Stomach (tissue), 9 donors: ENCODE data around the gene PNISR. TPM values are rescaled to one million over a fixed set of nuclear protein-coding genes. Genes with fewer than 3 reads are reported as not detected.

Experiments used
- DNase-seq, 2 donors: peaks; one replicate each; pipeline versions ENCODE4 v3.0.0 to v3.0.0-alpha.2; 2013 to 2019
- H3K27ac ChIP-seq, 5 donors: fragments of 200-600 bp in 4 of 5; sonication (generic) in 4 of 5; one replicate each; pipeline ENCODE4 v1.5.1; 2013 to 2019; ENCODE audit warnings: mild to moderate bottlenecking in 1 of 5, moderate library complexity in 1 of 5
- H3K27me3 ChIP-seq, 3 donors: fragments of 200-600 bp; sonication (generic); one replicate each; pipeline ENCODE4 v1.5.1; 2017 to 2019; ENCODE audit warnings: mixed run types in 1 of 3
- H3K36me3 ChIP-seq, 4 donors: fragments of 200-600 bp; sonication (generic); 1 replicate in 3 of 4; 2 replicates in 1 of 4; pipeline ENCODE4 v1.5.1; 2016 to 2019
- H3K4me1 ChIP-seq, 4 donors: fragments of 200-600 bp; sonication (generic); one replicate each; pipeline ENCODE4 v1.5.1; 2016 to 2019
- H3K4me3 ChIP-seq, 4 donors: fragments of 200-600 bp; sonication (generic) in 3 of 4; one replicate each; pipeline ENCODE4 v1.5.1; 2016 to 2019; ENCODE audit warnings: mild to moderate bottlenecking in 1 of 4
- H3K9me3 ChIP-seq, 4 donors: fragments of 200-600 bp; sonication (generic); one replicate each; pipeline ENCODE4 v1.5.1; 2016 to 2019
- CTCF ChIP-seq, 7 experiments: fragments of 450-650 bp in 4 of 7; fragments of 200-600 bp in 3 of 7; sonication (generic) in 3 of 7; IDR thresholded peaks; one replicate each; pipeline ENCODE4 v1.5.1; 2016 to 2019; ENCODE audit warnings: antibody characterized with exemption in 7 of 7, control low read depth in 2 of 7, mild to moderate bottlenecking in 1 of 7
- EP300 ChIP-seq: sonication (generic); formaldehyde crosslinking; IDR thresholded peaks from one replicate; pipeline ENCODE4 v1.6.1; 2017; ENCODE audit warnings: antibody characterized with exemption
- POLR2A ChIP-seq, 4 donors: fragments of 450-650 bp; IDR thresholded peaks; one replicate each; pipeline ENCODE4 v1.6.1; 2016; ENCODE audit warnings: antibody characterized with exemption in 4 of 4, control low read depth in 2 of 4, mild to moderate bottlenecking in 1 of 4, moderate library complexity in 1 of 4
- POLR2AphosphoS5 ChIP-seq, 3 donors: sonication (generic); formaldehyde crosslinking; IDR thresholded peaks; one replicate each; pipeline ENCODE4 v1.6.1; 2016; ENCODE audit warnings: antibody characterized with exemption in 3 of 3
- WGBS, 5 donors: extraction: QIAGEN DNeasy Blood & Tissue Kit in 3 of 5; methylation state at CpG; one replicate each; pipeline versions ENCODE4 v1.1.5 to v1.1.7; 2013 to 2018; 5-methylcytosine and 5-hydroxymethylcytosine counted together
- intact Hi-C: fragments of 100-400 bp; cut with DNase I; formaldehyde crosslinking; loops from one replicate; pipeline ENCODE4 v1.15.1; 2023; ENCODE audit warnings: low total_unique reads
- polyA plus RNA-seq, 3 donors: library from polyadenylated mRNA; stranded (reverse); fragments of 200-250 nt; gene quantifications; one replicate each; pipeline ENCODE4 v1.2.3, GENCODE V29; 2013
- total RNA-seq, 5 donors: library from RNA; depleted of rRNA; stranded (reverse); fragments of >200 nt; gene quantifications; one replicate each; pipeline versions ENCODE4 v1.1.0 to v1.2.3, GENCODE V29; 2014 to 2016
- donor health status: healthy with polysubstance abuse.
- donor health status: Bipolar disorder and iron deficiency.
- donor health status: healthy.

PNISR gene
- total and polyA plus RNA-seq, 8 donors = 16.9 to 320 (median 116) TPM

- WGBS, 5 donors = 88 to 96% (median 92%) methylated on average over 3 of the region's 3 CpGs
Measured at GRCh38 chr6:99384507-99384906, 40.6 kb downstream of the PNISR start.

GRCh38 chr6:99378636-99379035, 46.5 kb downstream of the PNISR start:
- Histone ChIP-seq H3K4me3 (no peak overlapping the region), H3K27me3 (no peaks in the 10 kb centered on the region), H3K4me1 (no peaks in the 10 kb centered on the region), H3K9me3 (no peaks in the 10 kb centered on the region), H3K36me3 (peaks cover 3 to 16% (median 13%) of the 10 kb centered on the region in 4 donors), H3K27ac (no peak overlapping the region)
- intact Hi-C loops = no loop called here
- no peak for TF ChIP-seq CTCF (IDR thresholded peaks at IDR 0.05)
- TF ChIP-seq POLR2A (IDR thresholded peaks at IDR 0.05) = no peak
- no peak for TF ChIP-seq EP300
- no peak for TF ChIP-seq POLR2AphosphoS5 (IDR thresholded peaks at IDR 0.05)
- DNase-seq = no peak

More at GRCh38 chr6:99384507-99384906, 40.6 kb downstream of the PNISR start:
- intact Hi-C loops = no loop called here
- no peak for TF ChIP-seq EP300
- no peak for TF ChIP-seq POLR2AphosphoS5 (IDR thresholded peaks at IDR 0.05)
- no peak for TF ChIP-seq POLR2A (IDR thresholded peaks at IDR 0.05)
- no peak for TF ChIP-seq CTCF (IDR thresholded peaks at IDR 0.05)
- H3K27me3 ChIP-seq = no peaks in the 10 kb centered on the region
- H3K4me3 ChIP-seq = no peak overlapping the region
- no peak for DNase-seq
- no peak overlapping the region for H3K27ac ChIP-seq
- H3K4me1 ChIP-seq = no peaks in the 10 kb centered on the region
- no peaks in the 10 kb centered on the region for H3K9me3 ChIP-seq
- peaks cover 0 to 8% (median 5%) of the 10 kb centered on the region in 4 donors for H3K36me3 ChIP-seq

GRCh38 chr6:99369533-99369932, 55.6 kb downstream of the PNISR start:
- DNase-seq = no peak
- no peaks in the 10 kb centered on the region for H3K27me3 ChIP-seq
- no peak overlapping the region for H3K27ac ChIP-seq
- TF ChIP-seq EP300 = no peak
- peaks cover 0 to 15% (median 3%) of the 10 kb centered on the region in 4 donors for H3K36me3 ChIP-seq
- H3K4me1 ChIP-seq = no peaks in the 10 kb centered on the region
- H3K4me3 ChIP-seq = no peak overlapping the region
- intact Hi-C loops = no loop called here
- H3K9me3 ChIP-seq = no peaks in the 10 kb centered on the region

DNA sequence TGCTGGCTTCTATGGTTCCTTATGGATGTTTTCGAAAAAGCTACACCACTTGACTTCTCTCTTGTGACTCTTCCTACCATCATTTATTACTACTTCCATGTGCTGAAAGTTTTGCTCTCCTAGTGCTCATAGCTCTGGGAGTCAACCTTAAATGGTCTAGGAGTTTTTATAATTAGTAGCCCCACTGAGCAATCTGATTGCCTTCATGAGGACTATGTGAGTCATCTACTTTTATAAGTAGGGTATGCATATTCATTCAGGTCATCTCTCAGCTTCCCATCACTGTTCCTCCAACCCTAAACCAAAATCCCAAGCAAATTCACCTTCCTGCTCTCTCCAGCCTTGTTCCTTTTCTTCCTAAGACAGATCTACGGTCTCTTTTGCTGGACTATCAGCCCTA, 58.3 kb downstream of the PNISR start:
- Histone ChIP-seq H3K4me3 (no peak overlapping the region), H3K9me3 (no peaks in the 10 kb centered on the region), H3K27ac (no peak overlapping the region), H3K36me3 (peaks cover 0 to 8% (median 3%) of the 10 kb centered on the region in 4 donors), H3K27me3 (no peaks in the 10 kb centered on the region), H3K4me1 (no peaks in the 10 kb centered on the region)
- TF ChIP-seq CTCF (IDR thresholded peaks at IDR 0.05) (no peak), EP300 (no peak), POLR2AphosphoS5 (IDR thresholded peaks at IDR 0.05) (no peak), POLR2A (IDR thresholded peaks at IDR 0.05) (no peak)
- 91 to 97% (median 95%) methylated on average over 2 of the region's 2 CpGs for WGBS, 5 donors
- intact Hi-C loops = no loop called here
- no peak for DNase-seq

DNA sequence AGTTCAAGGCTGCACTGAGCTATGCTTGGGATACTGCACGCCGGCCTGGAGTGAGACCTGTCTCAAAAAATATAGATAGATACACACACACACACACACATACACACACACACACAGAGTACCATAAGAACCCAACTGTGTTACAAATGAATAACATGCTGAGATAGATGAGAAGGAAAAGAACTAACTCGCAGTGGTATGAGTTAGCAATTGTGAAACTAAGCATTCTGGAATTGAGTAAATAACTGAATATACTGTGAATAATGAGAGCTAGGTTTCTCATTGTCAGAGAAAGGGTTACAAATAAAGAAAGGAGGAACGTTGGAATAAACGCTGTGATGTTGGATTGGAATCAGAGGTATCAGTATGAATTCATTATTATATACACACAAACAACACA, 61.1 kb downstream of the PNISR start:
- no peaks in the 10 kb centered on the region for H3K27me3 ChIP-seq
- H3K36me3 ChIP-seq = peaks cover 0 to 6% (median 2%) of the 10 kb centered on the region in 4 donors
- 69 to 78% (median 73%) methylated on average over 5 of the region's 5 CpGs for WGBS, 5 donors
- no peak overlapping the region for H3K27ac ChIP-seq
- H3K4me3 ChIP-seq = no peak overlapping the region
- no peak for DNase-seq
- no peaks in the 10 kb centered on the region for H3K4me1 ChIP-seq
- H3K9me3 ChIP-seq = no peaks in the 10 kb centered on the region
- intact Hi-C loops = no loop called here
- TF ChIP-seq EP300 (no peak), POLR2A (IDR thresholded peaks at IDR 0.05) (no peak), POLR2AphosphoS5 (IDR thresholded peaks at IDR 0.05) (no peak), CTCF (IDR thresholded peaks at IDR 0.05) (no peak)
